ENCODE measurements around the gene ABHD2.
"Not testable (repeated sequence)": the region's sequence is repeated elsewhere in the genome, so short reads cannot be mapped to it uniquely, and the experiment has no call there.

Gene ABHD2

GRCh38 chr15:89042387-89042786 is 45.9 kb upstream of the ABHD2 start:
- H3K4me3 ChIP-seq (ENCODE audit: low read depth, low read length, poor library complexity, severe bottlenecking): no peak overlapping the region
- no peaks in the 10 kb centered on the region for H3K27me3 ChIP-seq (ENCODE audit: insufficient read depth, low read length)
- no peaks in the 10 kb centered on the region for H3K9me3 ChIP-seq (ENCODE audit: low read length)
- H2AFZ ChIP-seq (ENCODE audit: low read length): no peak overlapping the region
- H4K20me1 ChIP-seq (ENCODE audit: insufficient read depth, low read length): no peaks in the 10 kb centered on the region
- H3K9ac ChIP-seq (ENCODE audit: low read length): no peak overlapping the region
- no peaks in the 10 kb centered on the region for H3F3A ChIP-seq (ENCODE audit: insufficient read depth, low read length)
- no peaks in the 10 kb centered on the region for H3K9me2 ChIP-seq (ENCODE audit: low read depth, low read length)
- peaks cover 3% of the 10 kb centered on the region for H3K4me1 ChIP-seq (ENCODE audit: insufficient read depth, low read length, severe bottlenecking)
- H3K79me2 ChIP-seq (ENCODE audit: insufficient read depth, low read length): no peaks in the 10 kb centered on the region
- no peaks in the 10 kb centered on the region for H3K36me3 ChIP-seq (ENCODE audit: insufficient read depth, low read length)
- TF ChIP-seq EZH2 (IDR thresholded peaks at IDR 0.05; ENCODE audit: borderline replicate concordance, low read length) (no peak), CTCF (IDR thresholded peaks at IDR 0.05; ENCODE audit: low read length) (no peak)
- no peak overlapping the region for H3K27ac ChIP-seq (ENCODE audit: low read depth, low read length, poor library complexity, severe bottlenecking)
- no peak overlapping the region for H3K4me2 ChIP-seq (ENCODE audit: low read length)

GRCh38 chr15:89043031-89044002 is 44.9 kb upstream of the ABHD2 start:
- no peak overlapping the region for H3K4me3 ChIP-seq (ENCODE audit: low read depth, low read length, poor library complexity, severe bottlenecking)
- H4K20me1 ChIP-seq (ENCODE audit: insufficient read depth, low read length): no peaks in the 10 kb centered on the region
- no peaks in the 10 kb centered on the region for H3F3A ChIP-seq (ENCODE audit: insufficient read depth, low read length)
- no peak overlapping the region for H3K27ac ChIP-seq (ENCODE audit: low read depth, low read length, poor library complexity, severe bottlenecking)
- no peaks in the 10 kb centered on the region for H3K27me3 ChIP-seq (ENCODE audit: insufficient read depth, low read length)
- TF ChIP-seq EZH2 (IDR thresholded peaks at IDR 0.05; ENCODE audit: borderline replicate concordance, low read length) (no peak), CTCF (IDR thresholded peaks at IDR 0.05; ENCODE audit: low read length) (no peak)
- H3K4me2 ChIP-seq (ENCODE audit: low read length): no peak overlapping the region
- no peaks in the 10 kb centered on the region for H3K9me3 ChIP-seq (ENCODE audit: low read length)
- peaks cover 3% of the 10 kb centered on the region for H3K4me1 ChIP-seq (ENCODE audit: insufficient read depth, low read length, severe bottlenecking)
- no peak overlapping the region for H3K9ac ChIP-seq (ENCODE audit: low read length)
- no peaks in the 10 kb centered on the region for H3K79me2 ChIP-seq (ENCODE audit: insufficient read depth, low read length)
- no peaks in the 10 kb centered on the region for H3K36me3 ChIP-seq (ENCODE audit: insufficient read depth, low read length)
- no peak overlapping the region for H2AFZ ChIP-seq (ENCODE audit: low read length)
- no peaks in the 10 kb centered on the region for H3K9me2 ChIP-seq (ENCODE audit: low read depth, low read length)

GRCh38 chr15:89049016-89049666 is 39.1 kb upstream of the ABHD2 start:
- not testable (repeated sequence) for H3K27ac ChIP-seq (ENCODE audit: low read depth, low read length, poor library complexity, severe bottlenecking); H3K4me2 ChIP-seq (ENCODE audit: low read length); H2AFZ ChIP-seq (ENCODE audit: low read length); H3K4me3 ChIP-seq (ENCODE audit: low read depth, low read length, poor library complexity, severe bottlenecking); H3K79me2 ChIP-seq (ENCODE audit: insufficient read depth, low read length); H3K4me1 ChIP-seq (ENCODE audit: insufficient read depth, low read length, severe bottlenecking); H3K36me3 ChIP-seq (ENCODE audit: insufficient read depth, low read length); H3K27me3 ChIP-seq (ENCODE audit: insufficient read depth, low read length); H3K9ac ChIP-seq (ENCODE audit: low read length); H4K20me1 ChIP-seq (ENCODE audit: insufficient read depth, low read length); H3F3A ChIP-seq (ENCODE audit: insufficient read depth, low read length); H3K9me2 ChIP-seq (ENCODE audit: low read depth, low read length); H3K9me3 ChIP-seq (ENCODE audit: low read length)

Data from OCI-LY1 (cell line).